Stimulated activated CD8-positive, alpha-beta memory T cell treated with anti-CD3 and anti-CD28 coated beads, Interleukin-15, amount 100 ng/mL, for 24 hours (primary cell): Measurements from ENCODE around the gene UQCC5.
A peak's percentile ranks its signal among the peaks of the same experiment; 100 is the strongest.

Experiments
- DNase-seq: peaks from one replicate; pipeline ENCODE4 v3.0.0-alpha.2; 2020; ENCODE audit warnings: low read depth

The UQCC5 gene

GRCh38 chr3:52536369-52537164 is at the start of gene UQCC5:
Gene UQCC5, plus strand, starts transcription at chr3:52536605. Its CDS starts 151 bp downstream, at chr3:52536756.
- peak; percentile 95 for DNase-seq

DNA sequence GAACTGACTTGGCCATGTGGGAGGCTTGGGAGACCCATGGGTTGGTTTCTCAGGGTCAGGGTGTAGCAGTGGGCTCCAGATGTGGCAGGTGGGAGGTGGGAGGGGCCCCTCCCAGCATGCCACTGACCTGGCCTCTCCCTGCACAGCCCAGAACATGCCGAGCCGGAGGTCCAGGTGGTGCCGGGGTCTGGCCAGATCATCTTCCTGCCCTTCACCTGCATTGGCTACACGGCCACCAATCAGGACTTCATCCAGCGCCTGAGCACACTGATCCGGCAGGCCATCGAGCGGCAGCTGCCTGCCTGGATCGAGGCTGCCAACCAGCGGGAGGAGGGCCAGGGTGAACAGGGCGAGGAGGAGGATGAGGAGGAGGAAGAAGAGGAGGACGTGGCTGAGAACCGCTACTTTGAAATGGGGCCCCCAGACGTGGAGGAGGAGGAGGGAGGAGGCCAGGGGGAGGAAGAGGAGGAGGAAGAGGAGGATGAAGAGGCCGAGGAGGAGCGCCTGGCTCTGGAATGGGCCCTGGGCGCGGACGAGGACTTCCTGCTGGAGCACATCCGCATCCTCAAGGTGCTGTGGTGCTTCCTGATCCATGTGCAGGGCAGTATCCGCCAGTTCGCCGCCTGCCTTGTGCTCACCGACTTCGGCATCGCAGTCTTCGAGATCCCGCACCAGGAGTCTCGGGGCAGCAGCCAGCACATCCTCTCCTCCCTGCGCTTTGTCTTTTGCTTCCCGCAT is 49.2 kb upstream of the UQCC5 start:
- no peak for DNase-seq

- DNase-seq, result no peak
These were observed 48.4 kb upstream of the UQCC5 start for GRCh38 chr3:52487788-52488691.

- no peak for DNase-seq
These were observed 47.7 kb upstream of the UQCC5 start for GRCh38 chr3:52488746-52489145.

- DNase-seq, result no peak
These were observed 47.0 kb upstream of the UQCC5 start for GRCh38 chr3:52489453-52489852.

DNA sequence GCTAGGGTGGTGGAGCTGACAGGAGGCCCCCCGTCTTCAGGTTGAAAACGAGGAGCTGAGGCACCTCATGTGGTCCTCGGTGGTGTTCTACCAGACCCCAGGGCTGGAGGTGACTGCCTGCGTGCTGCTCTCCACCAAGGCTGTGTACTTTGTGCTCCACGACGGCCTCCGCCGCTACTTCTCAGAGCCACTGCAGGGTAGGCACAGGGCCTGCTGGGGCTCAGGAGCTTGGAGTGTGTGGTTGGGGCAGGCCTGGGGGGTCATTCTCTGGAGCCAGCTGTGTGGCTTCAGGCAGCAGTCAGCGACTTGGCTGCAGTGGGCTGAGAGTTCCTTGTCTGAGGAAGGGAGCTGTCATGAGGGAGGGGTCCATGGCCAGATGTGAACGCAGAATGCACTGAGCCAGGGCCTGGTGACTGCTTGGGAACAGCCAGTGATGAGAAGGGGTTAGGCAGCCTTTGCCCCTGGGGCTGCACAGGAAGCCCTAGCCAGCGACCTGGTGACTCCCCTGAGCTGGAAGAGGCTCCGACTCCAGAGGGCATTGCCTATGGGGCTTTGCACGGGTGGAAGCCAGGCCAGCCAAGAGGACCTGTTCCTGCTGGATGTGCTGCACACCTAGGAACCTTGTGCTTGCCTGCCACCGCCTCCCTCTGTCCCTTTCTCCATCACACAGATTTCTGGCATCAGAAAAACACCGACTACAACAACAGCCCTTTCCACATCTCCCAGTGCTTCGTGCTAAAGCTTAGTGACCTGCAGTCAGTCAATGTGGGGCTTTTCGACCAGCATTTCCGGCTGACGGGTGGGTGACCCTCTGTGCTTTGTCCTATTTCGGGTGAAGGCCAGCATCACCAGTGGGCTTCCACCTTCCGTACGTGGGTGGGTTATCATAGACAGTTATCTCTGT is 46.1 kb upstream of the UQCC5 start:
- DNase-seq, result no peak

- no peak for DNase-seq
These were observed 45.4 kb upstream of the UQCC5 start for GRCh38 chr3:52490939-52491526.

DNA sequence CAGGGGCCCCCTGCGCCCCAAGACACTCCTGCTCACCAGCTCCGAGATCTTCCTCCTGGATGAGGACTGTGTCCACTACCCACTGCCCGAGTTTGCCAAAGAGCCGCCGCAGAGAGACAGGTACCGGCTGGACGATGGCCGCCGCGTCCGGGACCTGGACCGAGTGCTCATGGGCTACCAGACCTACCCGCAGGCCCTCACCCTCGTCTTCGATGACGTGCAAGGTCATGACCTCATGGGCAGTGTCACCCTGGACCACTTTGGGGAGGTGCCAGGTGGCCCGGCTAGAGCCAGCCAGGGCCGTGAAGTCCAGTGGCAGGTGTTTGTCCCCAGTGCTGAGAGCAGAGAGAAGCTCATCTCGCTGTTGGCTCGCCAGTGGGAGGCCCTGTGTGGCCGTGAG is 44.3 kb upstream of the UQCC5 start:
- DNase-seq, result no peak

- no peak for DNase-seq
These were observed 43.0 kb upstream of the UQCC5 start for GRCh38 chr3:52493232-52494017.

DNA sequence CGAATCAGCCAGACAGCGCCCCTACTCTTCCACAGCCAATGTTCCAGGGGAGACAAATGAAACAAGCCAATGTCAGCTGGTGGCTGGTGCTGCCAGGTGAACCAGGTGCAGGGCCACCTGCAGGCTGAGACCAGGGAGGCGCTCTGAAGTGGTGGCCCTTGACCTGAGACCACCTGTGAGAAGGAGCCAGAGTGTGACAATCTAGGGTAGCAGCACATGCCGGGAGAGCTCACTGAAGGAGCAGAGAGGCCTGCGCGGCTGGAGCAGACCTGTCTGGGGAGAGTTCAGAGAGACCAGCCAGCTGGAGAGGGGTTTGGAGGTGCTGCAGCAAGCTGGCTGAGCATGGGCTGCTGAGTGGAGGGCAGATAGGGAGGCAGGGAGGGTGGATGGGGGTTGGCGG is 42.0 kb upstream of the UQCC5 start:
- no peak for DNase-seq

GRCh38 chr3:52494886-52495495 is 41.4 kb upstream of the UQCC5 start, which contains the start of gene STAB1:
Gene STAB1, plus strand, starts transcription at chr3:52495338. Its CDS starts 76 bp downstream, at chr3:52495414.
- no peak for DNase-seq

DNA sequence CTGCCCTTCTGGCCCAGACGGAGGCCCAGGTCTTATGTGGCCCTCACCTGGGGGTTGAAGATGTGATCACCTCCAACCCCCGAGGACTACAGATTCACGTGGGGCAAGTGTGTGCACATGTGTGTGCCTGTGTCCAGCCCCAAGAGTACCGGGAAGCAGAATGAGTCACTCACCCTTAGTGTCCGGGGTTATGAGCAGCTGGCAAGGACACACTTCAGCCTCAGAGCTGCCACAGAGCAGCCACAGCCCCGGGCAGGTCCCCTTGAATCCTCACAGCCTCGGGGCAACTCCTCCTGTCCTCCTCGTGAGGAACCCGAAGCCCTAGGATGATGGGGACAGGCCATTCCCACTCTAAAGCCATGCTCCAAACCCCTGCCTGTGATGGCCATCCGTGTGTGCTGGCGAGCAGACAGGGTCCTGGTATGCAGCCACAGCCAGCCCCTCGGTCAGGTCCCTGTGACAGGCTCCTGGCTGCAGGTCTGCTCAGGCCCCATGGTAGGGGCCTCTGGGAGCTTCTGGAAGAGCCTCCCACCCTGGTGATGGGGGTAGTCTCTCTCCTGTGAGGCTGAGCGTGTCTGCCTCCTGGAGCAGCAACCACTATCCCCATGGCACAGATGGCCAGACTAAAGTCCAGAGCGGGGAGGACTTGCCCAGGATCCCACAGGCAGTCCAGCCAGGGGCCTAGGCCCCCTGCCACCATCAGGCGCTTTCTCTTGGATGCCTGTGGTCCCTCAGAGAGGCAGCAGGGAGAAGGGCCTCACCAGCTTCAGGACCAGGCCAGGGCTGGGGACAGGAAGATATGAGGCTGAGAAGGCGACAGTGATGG is 40.4 kb upstream of the UQCC5 start:
- no peak for DNase-seq

GRCh38 chr3:52498137-52499054 is 38.0 kb upstream of the UQCC5 start:
- DNase-seq, result no peak

DNA sequence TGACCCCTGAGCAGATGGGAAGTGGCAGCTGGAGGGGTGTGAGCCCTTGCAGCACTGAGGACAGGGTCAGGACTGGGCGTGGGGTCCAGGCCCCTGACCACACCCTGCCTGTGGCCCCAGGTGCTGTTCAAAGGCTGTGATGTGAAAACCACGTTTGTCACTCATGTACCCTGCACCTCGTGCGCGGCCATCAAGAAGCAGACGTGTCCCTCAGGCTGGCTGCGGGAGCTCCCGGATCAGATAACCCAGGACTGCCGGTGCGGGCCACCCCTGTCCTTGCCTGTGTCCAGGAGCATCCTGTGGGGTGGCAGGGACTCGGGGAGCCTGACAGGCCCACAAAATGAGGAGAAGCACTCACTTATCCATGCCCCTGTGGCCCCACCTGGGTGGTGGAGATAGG is 35.4 kb upstream of the UQCC5 start:
- DNase-seq, result no peak

DNA sequence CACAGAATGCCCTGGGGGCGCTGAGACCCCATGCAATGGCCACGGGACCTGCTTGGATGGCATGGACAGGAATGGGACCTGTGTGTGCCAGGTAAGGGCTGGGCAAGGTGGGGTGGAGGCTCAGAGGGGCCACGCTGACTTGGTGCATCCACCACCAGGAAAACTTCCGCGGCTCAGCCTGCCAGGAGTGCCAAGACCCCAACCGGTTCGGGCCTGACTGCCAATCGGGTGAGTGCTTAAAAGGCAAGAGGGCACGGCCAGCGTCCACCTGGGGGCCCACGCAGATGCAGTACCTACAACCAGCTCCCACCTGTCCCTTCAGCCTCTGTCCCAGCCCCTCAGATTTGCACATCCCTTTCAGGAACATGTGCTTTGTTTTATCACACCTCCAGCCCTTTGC is 34.4 kb upstream of the UQCC5 start:
- DNase-seq, result no peak

GRCh38 chr3:52502808-52503350 is 33.5 kb upstream of the UQCC5 start:
- no peak for DNase-seq

DNA sequence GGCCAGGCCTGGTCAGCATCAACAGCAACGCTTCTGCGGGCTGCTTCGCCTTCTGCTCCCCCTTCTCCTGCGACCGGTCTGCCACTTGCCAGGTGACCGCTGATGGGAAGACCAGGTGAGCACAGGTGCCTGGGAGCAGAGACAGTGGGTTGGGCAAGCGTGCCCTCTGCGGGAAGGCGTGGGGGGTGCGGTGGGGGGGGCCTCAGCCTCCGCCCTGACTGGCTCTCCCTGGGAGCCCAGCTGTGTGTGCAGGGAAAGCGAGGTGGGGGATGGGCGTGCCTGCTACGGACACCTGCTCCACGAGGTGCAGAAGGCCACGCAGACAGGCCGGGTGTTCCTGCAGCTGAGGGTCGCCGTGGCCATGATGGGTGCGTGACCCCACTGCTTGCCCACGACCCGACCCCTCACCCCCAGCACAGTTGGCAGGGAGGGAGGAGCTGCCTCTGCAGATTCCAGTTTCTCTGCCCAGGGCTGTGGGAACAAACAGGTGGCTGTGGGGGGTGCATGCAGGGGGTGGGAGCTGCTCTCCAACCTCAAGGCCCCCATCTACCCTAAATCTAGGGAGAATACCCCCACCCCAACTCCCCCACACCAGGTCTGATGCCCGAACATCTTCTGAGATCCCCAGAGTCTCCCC is 32.5 kb upstream of the UQCC5 start:
- no peak for DNase-seq
